Measurements from ENCODE around the gene SPP1. TPM values are rescaled to one million over a fixed set of nuclear protein-coding genes. Genes with fewer than 3 reads are reported as not detected.

Gene SPP1
- polyA plus RNA-seq, 1 of the 3 experiments (the other 2 are of a cell fraction): 0.82 TPM

DNA sequence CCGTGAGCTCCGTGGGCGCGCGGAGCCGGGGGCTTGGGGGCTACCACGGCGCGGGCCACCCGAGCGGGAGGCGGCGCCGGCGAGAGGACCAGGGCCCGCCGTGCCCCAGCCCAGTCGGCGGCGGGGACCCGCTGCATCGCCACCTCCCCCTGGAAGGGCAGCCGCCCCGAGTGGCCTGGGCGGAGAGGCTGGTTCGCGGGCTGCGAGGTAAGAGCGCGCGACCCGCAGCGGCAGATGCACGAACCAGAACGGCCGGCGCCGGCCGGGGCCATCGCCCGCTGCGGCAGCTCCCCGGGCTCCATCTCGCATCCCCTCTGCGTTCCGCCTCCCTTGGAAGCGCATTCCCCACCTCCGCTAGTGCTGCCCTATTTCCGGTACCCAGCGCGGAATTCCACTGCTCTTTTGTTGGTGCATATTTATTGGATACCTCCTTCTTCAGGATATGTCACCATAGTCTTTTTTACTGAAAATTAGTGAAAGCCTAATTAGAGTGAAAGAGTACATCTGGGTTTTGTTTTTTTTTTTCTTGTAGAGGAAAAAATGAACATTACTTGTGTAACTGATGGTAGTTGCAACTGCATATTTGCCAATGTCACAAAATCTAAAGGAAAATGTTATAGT is 32.7 kb downstream of the SPP1 start (continued):
- TF ChIP-seq MAX (IDR thresholded peaks at IDR 0.05; ENCODE audit: low read depth) (0 out of 2 replicates have a peak, but pooled peaks have one; percentile 19), FOXJ3 (CRISPR knock-in tag; IDR thresholded peaks at IDR 0.05) (no peak), SIN3A (IDR thresholded peaks at IDR 0.05; ENCODE audit: borderline replicate concordance, low read depth, low read length) (peak; percentile 42; the same call in 1 of the 2 replicates), CTCF (IDR thresholded peaks at IDR 0.05) (no peak), GATA2 (CRISPR knock-in tag; IDR thresholded peaks at IDR 0.05) (no peak), GABPA (IDR thresholded peaks at IDR 0.05; ENCODE audit: low read depth) (peak; percentile 40; the same call in 1 of the 2 replicates), TEAD4 (IDR thresholded peaks at IDR 0.05; ENCODE audit: borderline replicate concordance, insufficient read depth) (no peak), TCF12 (IDR thresholded peaks at IDR 0.05) (no peak), EP300 (IDR thresholded peaks at IDR 0.05; ENCODE audit: borderline replicate concordance in 1 of 2, low read depth in 1 of 2, low read length in 1 of 2) (no peak), RXRA (IDR thresholded peaks at IDR 0.05; ENCODE audit: borderline replicate concordance, low read depth) (no peak), ELF1 (IDR thresholded peaks at IDR 0.05) (peak; percentile 31; the same call in 1 of the 2 replicates), IRF3 (IDR thresholded peaks at IDR 0.05; ENCODE audit: low read depth, low read length) (no peak), USF2 (IDR thresholded peaks at IDR 0.05; ENCODE audit: borderline replicate concordance, low read depth, low read length) (no peak), RAD21 (IDR thresholded peaks at IDR 0.05; ENCODE audit: low read length) (no peak), RFX5 (IDR thresholded peaks at IDR 0.05; ENCODE audit: low read length) (no peak), RCOR1 (IDR thresholded peaks at IDR 0.05; ENCODE audit: low read length) (no peak), POLR2AphosphoS5 (IDR thresholded peaks at IDR 0.05; ENCODE audit: low read depth, low read length) (no peak), JUND (IDR thresholded peaks at IDR 0.05) (no peak), NRF1 (IDR thresholded peaks at IDR 0.05; ENCODE audit: low read depth, low read length) (no peak), FOSL2 (IDR thresholded peaks at IDR 0.05; ENCODE audit: borderline replicate concordance, low read depth) (no peak), MEF2A (IDR thresholded peaks at IDR 0.05; ENCODE audit: borderline replicate concordance, low read depth) (no peak)
- TF ChIP-seq, protein P1, sequence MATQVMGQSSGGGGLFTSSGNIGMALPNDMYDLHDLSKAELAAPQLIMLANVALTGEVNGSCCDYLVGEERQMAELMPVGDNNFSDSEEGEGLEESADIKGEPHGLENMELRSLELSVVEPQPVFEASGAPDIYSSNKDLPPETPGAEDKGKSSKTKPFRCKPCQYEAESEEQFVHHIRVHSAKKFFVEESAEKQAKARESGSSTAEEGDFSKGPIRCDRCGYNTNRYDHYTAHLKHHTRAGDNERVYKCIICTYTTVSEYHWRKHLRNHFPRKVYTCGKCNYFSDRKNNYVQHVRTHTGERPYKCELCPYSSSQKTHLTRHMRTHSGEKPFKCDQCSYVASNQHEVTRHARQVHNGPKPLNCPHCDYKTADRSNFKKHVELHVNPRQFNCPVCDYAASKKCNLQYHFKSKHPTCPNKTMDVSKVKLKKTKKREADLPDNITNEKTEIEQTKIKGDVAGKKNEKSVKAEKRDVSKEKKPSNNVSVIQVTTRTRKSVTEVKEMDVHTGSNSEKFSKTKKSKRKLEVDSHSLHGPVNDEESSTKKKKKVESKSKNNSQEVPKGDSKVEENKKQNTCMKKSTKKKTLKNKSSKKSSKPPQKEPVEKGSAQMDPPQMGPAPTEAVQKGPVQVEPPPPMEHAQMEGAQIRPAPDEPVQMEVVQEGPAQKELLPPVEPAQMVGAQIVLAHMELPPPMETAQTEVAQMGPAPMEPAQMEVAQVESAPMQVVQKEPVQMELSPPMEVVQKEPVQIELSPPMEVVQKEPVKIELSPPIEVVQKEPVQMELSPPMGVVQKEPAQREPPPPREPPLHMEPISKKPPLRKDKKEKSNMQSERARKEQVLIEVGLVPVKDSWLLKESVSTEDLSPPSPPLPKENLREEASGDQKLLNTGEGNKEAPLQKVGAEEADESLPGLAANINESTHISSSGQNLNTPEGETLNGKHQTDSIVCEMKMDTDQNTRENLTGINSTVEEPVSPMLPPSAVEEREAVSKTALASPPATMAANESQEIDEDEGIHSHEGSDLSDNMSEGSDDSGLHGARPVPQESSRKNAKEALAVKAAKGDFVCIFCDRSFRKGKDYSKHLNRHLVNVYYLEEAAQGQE (IDR thresholded peaks at IDR 0.05; ENCODE audit: low read depth, low read length): no peak

All from SK-N-SH (cell line).